Measurements from ENCODE around the gene EYA2.

The EYA2 gene

DNA sequence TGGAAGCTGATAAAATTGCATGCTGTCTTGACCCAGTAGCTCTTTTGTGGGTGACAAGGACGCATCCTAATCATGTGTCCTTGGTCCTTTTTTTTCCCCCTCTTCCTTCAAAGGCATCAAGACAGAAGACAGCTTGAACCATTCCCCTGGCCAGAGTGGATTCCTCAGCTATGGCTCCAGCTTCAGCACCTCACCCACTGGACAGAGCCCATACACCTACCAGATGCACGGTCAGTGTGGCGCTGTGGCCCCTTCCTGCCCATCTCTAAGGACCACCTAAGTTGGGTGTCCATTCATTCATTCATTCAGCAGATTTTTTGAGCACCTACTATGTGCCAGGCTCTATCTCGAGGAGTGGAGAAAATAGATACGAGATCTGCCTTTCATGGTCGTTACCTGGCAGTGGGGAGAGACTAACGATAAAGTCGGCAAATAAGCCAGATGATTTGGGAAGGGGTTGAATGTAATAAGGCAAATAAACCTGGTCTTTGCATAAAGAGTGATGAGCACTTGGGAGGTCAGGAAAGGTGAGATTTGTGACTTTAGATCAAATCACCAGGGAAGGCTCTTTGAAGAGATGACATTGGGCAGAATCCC, 121.5 kb downstream of the EYA2 start:
- in situ Hi-C loops (cut with HindIII; ENCODE audit: low pct_ligation_motif_present, low pct_unique_long_range_greater_than_20kb, low sequenced_read_pairs): no loop called here
- no peak for DNase-seq

DNA sequence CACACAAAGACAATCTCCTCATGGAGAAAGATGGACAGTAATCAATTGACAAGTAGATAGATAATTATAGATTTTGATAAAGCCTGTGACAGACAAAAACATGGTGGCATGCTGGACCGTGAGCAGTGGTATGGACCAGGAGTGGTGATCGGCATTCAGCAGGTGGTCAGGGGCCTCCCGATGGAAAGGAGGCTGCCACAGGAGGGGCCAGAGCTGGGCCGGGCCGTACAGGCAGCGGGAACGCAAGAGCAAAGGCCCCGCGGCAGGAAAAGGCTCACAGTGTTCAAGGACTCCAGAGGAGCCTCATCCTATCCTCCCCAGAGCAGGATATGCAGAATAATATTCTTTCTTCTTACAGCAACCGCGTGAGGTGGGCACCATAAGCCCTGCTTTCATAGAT, 123.7 kb downstream of the EYA2 start:
- in situ Hi-C loops (cut with HindIII; ENCODE audit: low pct_ligation_motif_present, low pct_unique_long_range_greater_than_20kb, low sequenced_read_pairs): no loop called here
- no peak for DNase-seq

DNA sequence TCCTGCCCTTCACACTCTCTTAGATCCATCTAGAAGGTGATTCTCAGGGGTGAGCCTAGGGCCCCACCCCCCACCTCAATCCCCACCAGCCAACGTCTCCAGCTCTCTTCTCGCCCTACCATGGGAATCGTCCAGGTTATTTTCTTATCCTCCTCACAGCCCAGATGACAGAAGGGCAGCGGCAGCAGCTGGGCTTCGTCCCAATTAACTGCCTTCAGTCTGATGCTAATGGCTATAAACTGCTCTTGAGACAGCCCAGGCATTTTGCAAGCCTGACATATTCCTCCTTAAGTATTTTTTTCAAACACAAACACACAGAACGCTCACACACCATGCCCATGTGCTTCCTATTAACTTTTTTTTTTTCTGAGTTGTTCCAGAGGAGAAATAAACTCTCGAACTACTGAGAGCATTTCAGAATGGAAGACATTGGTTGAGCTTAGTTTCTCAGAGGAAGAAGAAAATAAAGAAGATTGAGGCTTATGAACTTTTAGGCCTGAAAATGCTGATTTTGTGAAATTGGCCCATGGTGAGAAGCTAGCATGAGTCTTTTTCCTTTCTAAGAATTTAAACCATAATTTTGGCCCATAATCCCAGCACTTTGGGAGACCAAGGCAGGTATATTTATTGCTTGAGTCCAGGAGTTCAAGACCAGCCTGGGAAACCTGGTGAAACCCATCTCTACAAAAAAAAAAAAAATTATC, 124.6 kb downstream of the EYA2 start:
- in situ Hi-C loops (cut with HindIII; ENCODE audit: low pct_ligation_motif_present, low pct_unique_long_range_greater_than_20kb, low sequenced_read_pairs): no loop called here
- no peak for DNase-seq

DNA sequence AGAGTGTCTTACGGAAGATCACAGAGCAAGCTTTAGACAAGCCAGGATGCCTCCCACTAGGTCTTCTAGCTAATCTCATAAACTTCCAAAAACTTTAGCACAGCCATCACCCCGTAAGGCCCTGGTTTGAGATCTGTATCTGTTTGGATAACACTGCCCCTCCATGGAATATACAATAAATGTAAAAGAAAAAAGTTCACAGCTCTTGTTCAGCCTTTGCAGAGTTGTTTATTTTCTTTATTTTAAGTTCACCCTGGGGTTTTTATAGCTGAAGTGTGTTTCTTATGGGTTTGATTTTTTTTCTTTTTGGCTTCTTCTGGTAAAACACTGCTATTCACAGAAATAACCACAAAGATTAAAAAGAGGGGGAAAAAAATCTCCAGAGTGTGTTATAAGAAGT, 125.6 kb downstream of the EYA2 start:
- in situ Hi-C loops (cut with HindIII; ENCODE audit: low pct_ligation_motif_present, low pct_unique_long_range_greater_than_20kb, low sequenced_read_pairs): no loop called here
- no peak for DNase-seq

DNA sequence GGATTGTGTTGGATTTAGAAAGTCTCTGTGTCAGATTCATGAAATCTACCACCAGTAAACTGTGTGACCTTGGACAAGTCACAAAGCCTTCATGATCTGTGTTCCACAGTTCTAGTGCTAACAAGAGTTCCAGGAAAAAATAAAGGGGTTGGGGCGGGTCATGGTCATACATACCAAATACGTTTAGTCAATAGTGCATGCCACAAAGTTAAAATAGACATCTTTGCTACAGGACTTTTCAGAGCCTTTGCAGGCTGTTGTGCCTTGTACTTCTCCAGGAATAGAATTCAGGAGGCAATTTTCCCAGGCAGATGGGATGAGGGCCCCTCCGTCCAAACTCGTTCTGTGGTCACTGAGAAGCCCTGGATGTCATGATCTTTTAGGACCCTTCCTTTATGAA, 127.2 kb downstream of the EYA2 start:
- in situ Hi-C loops (cut with HindIII; ENCODE audit: low pct_ligation_motif_present, low pct_unique_long_range_greater_than_20kb, low sequenced_read_pairs): no loop called here
- no peak for DNase-seq

DNA sequence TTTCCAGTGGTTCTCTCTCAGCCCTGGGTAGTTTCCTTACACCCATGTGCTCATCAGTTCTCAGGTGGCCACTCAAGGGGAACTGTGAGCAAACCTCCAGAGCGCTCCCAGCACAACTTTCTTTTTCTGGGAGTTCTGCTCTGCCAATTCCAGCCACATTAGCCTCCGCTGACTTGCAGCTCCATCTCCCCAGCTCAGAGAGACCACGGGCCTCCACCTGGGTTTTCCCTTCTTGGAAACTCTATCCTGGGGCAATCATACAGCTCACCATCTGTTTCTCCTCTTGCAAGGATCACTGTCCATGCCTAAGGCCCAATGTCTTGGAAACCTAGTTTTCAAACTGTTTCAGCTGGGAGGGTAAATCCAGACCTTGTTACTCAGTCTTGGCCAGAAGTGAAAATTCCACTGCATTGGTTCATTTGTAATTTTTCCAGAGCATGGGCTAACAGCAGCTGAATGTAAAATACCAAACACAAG, 129.9 kb downstream of the EYA2 start:
- peak; percentile 23 for DNase-seq
- in situ Hi-C loops (cut with HindIII; ENCODE audit: low pct_ligation_motif_present, low pct_unique_long_range_greater_than_20kb, low sequenced_read_pairs): no loop called here

DNA sequence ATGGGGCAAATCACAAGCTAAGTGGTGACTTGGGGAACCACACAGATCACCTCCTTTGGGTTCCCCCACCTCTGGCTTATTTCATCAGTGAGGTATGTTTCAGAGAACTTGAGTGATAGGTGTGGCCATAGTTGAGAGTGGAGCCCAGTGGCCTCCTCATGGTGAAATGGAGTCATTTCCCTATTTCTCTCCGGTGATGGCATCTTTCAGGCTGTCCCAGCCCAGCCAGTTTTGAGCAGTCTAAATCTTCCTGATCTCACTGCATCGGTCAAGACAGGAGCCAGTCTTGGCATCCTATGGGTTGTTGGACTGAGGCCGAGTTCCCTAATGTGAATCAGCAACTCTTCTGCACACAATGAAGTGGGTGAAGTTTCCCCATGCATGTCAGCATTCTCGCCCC, 132.4 kb downstream of the EYA2 start:
- in situ Hi-C loops (cut with HindIII; ENCODE audit: low pct_ligation_motif_present, low pct_unique_long_range_greater_than_20kb, low sequenced_read_pairs): no loop called here
- DNase-seq: no peak

DNA sequence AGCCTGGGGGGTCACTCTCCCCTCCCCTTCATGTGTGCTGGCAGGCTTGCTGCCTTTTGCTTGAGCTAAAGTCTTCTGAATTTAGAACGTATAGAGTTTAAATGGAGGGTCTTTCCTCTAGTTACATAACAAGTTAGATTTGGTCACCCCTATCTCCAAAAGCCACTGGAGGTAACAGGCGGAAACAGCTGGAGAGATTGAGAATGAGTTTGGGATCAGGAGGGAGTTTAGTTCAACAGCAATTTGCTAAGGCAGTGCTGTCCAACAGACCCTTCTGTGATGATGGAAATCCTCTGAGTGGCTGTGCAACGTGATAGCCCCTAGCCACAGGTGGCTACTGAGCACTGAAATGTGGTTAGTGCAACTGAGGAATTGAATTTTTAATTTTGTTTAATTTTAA, 132.8 kb downstream of the EYA2 start:
- no peak for DNase-seq
- in situ Hi-C loops (cut with HindIII; ENCODE audit: low pct_ligation_motif_present, low pct_unique_long_range_greater_than_20kb, low sequenced_read_pairs): no loop called here

DNA sequence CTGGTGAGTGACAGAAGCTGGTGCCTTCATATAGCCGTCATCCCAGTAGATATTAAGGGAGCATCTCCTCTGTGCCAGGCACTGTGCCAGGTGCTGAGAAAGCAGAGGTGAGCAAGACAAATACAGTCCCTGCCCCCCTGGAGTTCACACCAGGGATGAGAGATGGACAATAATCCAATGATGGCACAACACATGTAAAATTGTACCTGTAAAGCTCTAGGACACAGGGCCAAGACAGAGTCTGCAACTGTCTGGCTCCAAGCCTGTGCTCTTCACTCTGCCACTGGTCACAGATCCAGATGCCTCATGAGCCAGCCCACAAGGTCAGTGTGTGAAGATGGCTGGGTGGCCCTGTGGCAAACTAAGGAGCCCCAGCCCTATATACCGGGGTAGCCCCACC, 133.8 kb downstream of the EYA2 start:
- in situ Hi-C loops (cut with HindIII; ENCODE audit: low pct_ligation_motif_present, low pct_unique_long_range_greater_than_20kb, low sequenced_read_pairs): no loop called here
- no peak for DNase-seq

DNA sequence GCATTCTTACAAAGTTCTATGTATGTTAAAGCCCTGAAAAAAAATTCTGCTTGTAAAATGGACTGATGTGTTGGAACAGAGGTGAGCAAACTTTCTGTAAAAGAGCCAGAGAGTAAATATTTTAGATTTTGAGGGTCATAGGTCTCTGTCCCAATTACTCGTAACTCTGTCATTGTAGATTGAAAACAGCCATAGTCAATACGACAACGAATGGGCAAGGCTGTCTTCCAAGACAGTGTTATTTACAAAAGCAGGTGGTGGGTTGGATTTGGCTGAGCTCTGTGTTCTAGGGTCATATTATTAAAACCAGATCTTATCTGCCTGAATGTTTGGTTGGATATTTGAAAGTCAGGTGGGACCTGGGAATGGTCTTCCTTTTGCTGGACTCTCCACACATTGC, 135.2 kb downstream of the EYA2 start:
- in situ Hi-C loops (cut with HindIII; ENCODE audit: low pct_ligation_motif_present, low pct_unique_long_range_greater_than_20kb, low sequenced_read_pairs): no loop called here

DNA sequence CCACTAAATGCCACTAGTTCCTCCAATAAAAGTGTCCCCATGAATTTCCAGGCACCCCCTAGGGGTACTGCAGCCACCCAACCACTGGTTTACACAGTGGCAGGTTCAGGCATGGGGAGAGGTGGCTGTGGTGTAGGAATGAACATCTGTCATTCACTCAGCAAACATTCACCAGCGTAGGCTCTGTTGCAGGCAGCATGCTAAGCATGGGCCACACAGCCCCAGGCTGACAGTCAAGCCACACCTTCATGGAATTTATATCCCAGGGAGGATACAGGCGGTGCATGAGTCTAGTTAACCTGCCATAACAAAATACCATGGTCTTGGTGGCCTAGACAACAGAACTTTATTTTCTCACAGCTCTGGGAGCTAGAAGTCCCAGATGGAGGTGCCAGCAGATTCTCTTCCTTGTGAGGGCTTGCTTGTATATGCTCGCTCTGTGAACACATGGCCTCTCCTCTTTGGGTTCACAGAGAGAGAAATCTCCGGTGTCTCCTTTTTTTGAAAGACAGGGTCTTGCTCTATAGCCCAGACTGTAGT, 135.7 kb downstream of the EYA2 start:
- in situ Hi-C loops (cut with HindIII; ENCODE audit: low pct_ligation_motif_present, low pct_unique_long_range_greater_than_20kb, low sequenced_read_pairs): no loop called here

More for the DNA sequence above, 135.2 kb downstream of the EYA2 start:
- no peak for DNase-seq

DNA sequence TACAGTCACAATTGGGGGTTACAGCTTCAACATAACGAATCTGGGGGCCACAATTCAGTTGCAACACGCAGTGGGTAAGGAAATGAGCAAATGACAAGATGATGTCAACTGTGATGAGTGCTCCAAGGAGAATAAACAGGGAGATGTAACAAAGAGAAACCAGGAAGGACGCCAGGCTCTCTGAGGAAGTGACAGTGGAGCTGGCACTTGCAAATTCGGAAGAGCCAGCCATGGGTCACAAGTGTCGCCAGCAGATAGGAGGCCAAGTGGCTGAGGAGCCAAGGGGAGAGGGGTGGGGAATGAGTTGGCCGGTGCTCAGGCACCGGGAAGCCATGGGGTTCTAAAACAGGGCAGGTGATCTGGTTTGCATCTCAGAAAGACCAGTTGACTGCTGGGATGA, 136.4 kb downstream of the EYA2 start:
- in situ Hi-C loops (cut with HindIII; ENCODE audit: low pct_ligation_motif_present, low pct_unique_long_range_greater_than_20kb, low sequenced_read_pairs): no loop called here
- no peak for DNase-seq

More for the DNA sequence above, 135.7 kb downstream of the EYA2 start:
- no peak for DNase-seq

DNA sequence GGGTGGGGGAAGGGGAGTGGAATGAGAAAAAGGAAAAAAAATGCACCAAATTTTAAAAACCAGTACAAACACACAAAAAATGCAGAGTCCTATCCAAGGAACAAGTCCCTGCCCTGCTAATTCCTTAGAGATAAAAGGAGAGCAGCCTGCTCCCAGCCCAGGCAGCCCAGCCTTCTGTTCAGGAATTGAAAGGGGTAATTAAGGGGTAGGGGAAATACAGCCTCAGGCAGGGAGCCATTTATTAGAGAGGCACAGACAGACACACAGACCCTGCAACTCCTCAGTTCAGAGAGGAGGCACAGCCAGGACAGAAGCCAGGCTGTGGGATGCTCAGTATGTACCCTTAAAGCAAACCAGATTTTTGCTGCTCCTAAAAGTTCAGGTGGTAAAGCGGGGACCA, 137.2 kb downstream of the EYA2 start:
- DNase-seq: no peak
- in situ Hi-C loops (cut with HindIII; ENCODE audit: low pct_ligation_motif_present, low pct_unique_long_range_greater_than_20kb, low sequenced_read_pairs): no loop called here

DNA sequence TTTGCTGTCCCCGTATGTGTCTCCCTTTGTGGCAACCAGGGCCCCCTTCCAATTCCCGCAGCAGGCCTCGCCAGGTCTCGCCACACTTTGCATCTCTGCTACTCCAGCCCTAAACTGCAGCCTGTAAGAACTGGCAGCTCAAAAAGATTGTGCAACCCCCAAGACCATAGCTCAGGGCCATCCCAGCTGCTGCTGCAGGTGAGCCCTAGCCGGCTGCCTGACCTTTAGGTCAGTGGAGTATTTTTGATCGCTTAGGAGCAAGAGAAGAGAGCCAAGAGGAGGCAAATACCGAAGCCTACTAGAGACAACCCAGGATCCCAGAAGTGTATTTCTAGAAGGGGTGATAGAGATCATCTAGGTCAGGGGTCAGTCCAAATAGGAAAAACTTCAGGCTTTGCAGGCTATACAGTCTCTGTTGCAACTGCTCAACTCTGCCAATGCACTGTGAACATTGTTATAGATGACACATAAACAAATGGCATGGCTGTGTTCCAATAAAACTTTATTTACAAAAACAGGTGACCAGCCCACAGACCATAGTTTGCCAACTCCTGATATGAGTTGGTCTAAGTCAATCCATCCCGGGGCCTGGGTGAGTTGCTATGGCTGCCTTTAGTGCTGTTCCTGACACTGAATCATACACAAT, 138.4 kb downstream of the EYA2 start:
- in situ Hi-C loops (cut with HindIII; ENCODE audit: low pct_ligation_motif_present, low pct_unique_long_range_greater_than_20kb, low sequenced_read_pairs): no loop called here

DNA sequence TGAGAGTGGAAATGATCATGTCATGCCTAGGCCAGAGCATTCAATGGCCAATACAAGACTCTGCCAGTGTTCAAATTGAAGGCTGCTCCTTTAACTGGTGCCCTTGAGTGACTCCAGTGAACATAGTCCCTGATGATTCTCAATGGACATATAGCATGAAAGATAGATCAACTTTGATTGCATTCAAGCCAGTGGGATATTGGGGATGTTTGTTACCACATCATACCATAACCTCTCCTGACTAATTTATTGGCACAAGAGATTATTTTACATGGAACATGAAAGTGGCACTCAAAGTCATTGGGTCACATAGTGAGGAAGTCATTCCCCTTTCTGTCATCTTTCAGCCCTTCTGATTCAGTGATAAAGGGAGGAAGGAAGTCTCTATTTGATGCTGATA, 139.0 kb downstream of the EYA2 start:
- in situ Hi-C loops (cut with HindIII; ENCODE audit: low pct_ligation_motif_present, low pct_unique_long_range_greater_than_20kb, low sequenced_read_pairs): no loop called here
- DNase-seq: no peak

More for the DNA sequence above, 138.4 kb downstream of the EYA2 start:
- DNase-seq: no peak

DNA sequence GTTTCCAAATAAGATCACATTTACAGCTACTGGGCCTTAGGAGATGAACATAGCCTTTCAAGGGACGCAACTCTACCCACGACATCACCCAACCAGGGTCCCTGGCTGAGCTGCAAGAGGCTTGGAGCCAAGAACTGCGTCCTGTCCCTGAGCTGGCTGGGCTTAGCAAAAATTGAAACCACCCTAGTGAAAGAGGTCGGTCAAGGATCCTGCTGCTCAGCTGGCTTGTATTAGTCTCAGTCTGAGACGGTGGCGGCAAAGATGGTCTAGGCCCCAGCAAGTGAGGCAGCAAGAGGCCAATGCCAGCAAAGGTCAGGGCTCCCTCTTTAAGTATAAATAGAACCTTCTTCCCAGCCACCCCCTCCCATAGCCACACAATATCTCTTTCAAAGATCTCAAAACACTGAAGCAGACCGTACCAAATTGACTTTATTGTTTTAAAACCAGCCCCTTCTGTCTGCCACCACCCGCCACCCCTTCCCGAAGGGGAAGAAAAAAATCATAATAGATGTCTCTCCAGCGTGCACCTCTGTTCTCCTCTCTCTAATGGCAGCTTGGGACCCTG, 140.5 kb downstream of the EYA2 start:
- DNase-seq: no peak
- in situ Hi-C loops (cut with HindIII; ENCODE audit: low pct_ligation_motif_present, low pct_unique_long_range_greater_than_20kb, low sequenced_read_pairs): no loop called here

DNA sequence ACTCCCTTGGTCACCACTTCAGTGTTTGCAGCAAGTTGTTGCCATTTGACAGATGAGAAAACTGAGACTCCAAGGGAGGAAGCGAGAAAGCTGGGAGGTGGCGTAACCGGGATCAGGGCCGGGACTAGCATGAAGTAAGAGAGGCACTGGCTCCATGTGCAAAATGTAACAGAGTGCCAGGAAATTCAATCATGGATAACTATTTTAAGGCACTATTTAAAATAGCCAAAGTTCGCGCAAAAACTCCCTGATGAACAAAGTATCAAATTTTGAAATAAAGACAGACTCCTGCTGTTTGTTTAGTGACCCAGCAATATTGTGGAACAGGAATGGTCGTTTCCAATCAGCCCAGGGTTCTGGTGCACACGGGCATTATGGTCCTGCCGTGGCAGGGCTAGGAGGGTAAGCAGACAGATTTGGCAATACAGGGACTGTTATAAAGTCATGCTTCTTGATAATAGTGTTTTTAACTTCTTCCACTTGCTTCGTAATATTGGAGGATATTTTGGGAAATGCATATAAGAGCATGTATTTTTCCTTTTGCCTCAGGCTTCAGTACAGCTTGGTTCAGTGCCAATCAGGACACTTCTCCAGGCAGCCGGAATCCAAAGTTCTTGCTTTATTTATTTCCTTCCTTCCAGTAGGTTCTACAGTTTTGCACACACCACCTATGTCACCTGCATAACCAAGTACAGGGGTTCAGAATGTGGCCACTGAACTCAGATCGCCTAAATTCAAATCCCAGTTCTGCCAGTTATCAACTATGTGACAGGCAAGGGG, 141.6 kb downstream of the EYA2 start:
- in situ Hi-C loops (cut with HindIII; ENCODE audit: low pct_ligation_motif_present, low pct_unique_long_range_greater_than_20kb, low sequenced_read_pairs): no loop called here
- no peak for DNase-seq
